B cell (primary cell): ENCODE results near the gene FAM120A. TPM values are rescaled to one million over a fixed set of nuclear protein-coding genes. Genes with fewer than 3 reads are reported as not detected.

Experiments
- ATAC-seq: fragments of 200-7000 bp; cut with Tn5 transposase; one replicate; pipeline ENCODE4 v1.10.0; 2021; ENCODE audit warnings: low read depth, mild to moderate bottlenecking, moderate number of reproducible peaks, moderate library complexity
- CTCF ChIA-PET: fragments of 350-600 bp; sonication (Branson Sonifier 250); formaldehyde crosslinking; loops from one replicate; lab custom pipeline; 2021; ENCODE audit warnings: antibody characterized with exemption, inconsistent platforms; lab: Charles Lee
- POLR2A ChIA-PET: fragments of 350-600 bp; sonication (Branson Sonifier 250); formaldehyde crosslinking; loops from one replicate; lab custom pipeline; 2021; ENCODE audit warnings: antibody characterized with exemption; lab: Charles Lee
- DNase-seq: peaks from one replicate; pipeline ENCODE4 v3.0.0; 2013
- H2AFZ ChIP-seq: 2 replicates; pipeline ENCODE4 v1.6.1; 2012; ENCODE audit warnings: mild to moderate bottlenecking, low read depth, low read length; ENCODE audit not compliant: insufficient read depth, poor library complexity, severe bottlenecking
- H3K27ac ChIP-seq, 2 donors: 1 replicate in 1 of 2; 2 replicates in 1 of 2; pipeline ENCODE4 v1.5.1; 2012 to 2013; ENCODE audit warnings: low read length in 2 of 2, mild to moderate bottlenecking in 2 of 2, moderate library complexity in 1 of 2
- H3K27me3 ChIP-seq, 4 experiments: fragments of 200-600 bp in 1 of 4; sonication (generic) in 1 of 4; replicated peaks in 1 of 4; 1 replicate in 2 of 4; 2 replicates in 2 of 4; pipeline versions ENCODE4 v1.6.1 to v1.7.0; 2013 to 2016; ENCODE audit warnings: low read length in 3 of 4, mild to moderate bottlenecking in 2 of 4, mixed read lengths in 1 of 4, moderate library complexity in 1 of 4; ENCODE audit not compliant: insufficient read depth in 4 of 4, control insufficient read depth in 3 of 4; ENCODE audit errors: control extremely low read depth in 1 of 4
- H3K36me3 ChIP-seq, 2 experiments: replicated peaks in 1 of 2; 1 replicate in 1 of 2; 2 replicates in 1 of 2; pipeline versions ENCODE4 v1.6.1 to v1.7.1; 2013; ENCODE audit warnings: low read length in 1 of 2; ENCODE audit not compliant: insufficient read depth in 2 of 2, control insufficient read depth in 1 of 2; ENCODE audit errors: control extremely low read depth in 1 of 2, extremely low read depth in 1 of 2
- H3K4me1 ChIP-seq, 2 donors: fragments of 200-600 bp in 1 of 2; sonication (generic) in 1 of 2; 1 replicate in 1 of 2; 2 replicates in 1 of 2; pipeline versions ENCODE4 v1.5.1 to v1.6.1; 2013 to 2017; ENCODE audit warnings: low read length in 2 of 2; ENCODE audit not compliant: control insufficient read depth in 2 of 2, insufficient read depth in 2 of 2
- H3K4me2 ChIP-seq: replicated peaks from 2 replicates; pipeline ENCODE3; 2012; ENCODE audit warnings: mild to moderate bottlenecking, low read depth, low read length; ENCODE audit not compliant: poor library complexity, severe bottlenecking
- H3K4me3 ChIP-seq, 5 experiments: fragments of 200-600 bp in 1 of 5; sonication (generic) in 1 of 5; 1 replicate in 3 of 5; 2 replicates in 2 of 5; pipeline versions ENCODE4 v1.5.1 to v1.7.0; 2011 to 2016; ENCODE audit warnings: low read length in 4 of 5, mild to moderate bottlenecking in 4 of 5, low read depth in 2 of 5, control low read depth in 1 of 5, moderate library complexity in 1 of 5; ENCODE audit not compliant: insufficient read depth in 1 of 5; ENCODE audit errors: control extremely low read depth in 1 of 5, extremely low read depth in 1 of 5
- H3K79me2 ChIP-seq: fragments of 200-600 bp; sonication (generic); one replicate; pipeline ENCODE4 v1.6.0; 2016; ENCODE audit warnings: low read length; ENCODE audit not compliant: control insufficient read depth, insufficient read depth
- H3K9ac ChIP-seq: fragments of 200-600 bp; sonication (generic); 2 replicates; pipeline ENCODE4 v1.6.1; 2017; ENCODE audit warnings: mild to moderate bottlenecking, low read length, moderate library complexity
- H3K9me3 ChIP-seq, 3 donors: one replicate each; pipeline versions ENCODE4 v1.6.1 to v1.7.1; 2013; ENCODE audit warnings: low read length in 2 of 3; ENCODE audit not compliant: control insufficient read depth in 2 of 3, insufficient read depth in 1 of 3; ENCODE audit errors: control extremely low read depth in 1 of 3
- H4K20me1 ChIP-seq: 2 replicates; pipeline ENCODE4 v1.6.0; 2012; ENCODE audit warnings: mild to moderate bottlenecking, low read length; ENCODE audit not compliant: insufficient read depth, control insufficient read depth, poor library complexity, severe bottlenecking
- H3K27ac Mint-ChIP-seq: one replicate; pipeline ENCODE4 v1.8.0; 2021; ENCODE audit warnings: mixed read lengths
- H3K27me3 Mint-ChIP-seq: one replicate; pipeline ENCODE4 v1.8.0; 2021; ENCODE audit warnings: mixed read lengths
- H3K4me1 Mint-ChIP-seq: one replicate; pipeline ENCODE4 v1.8.0; 2021; ENCODE audit warnings: mixed read lengths
- H3K4me3 Mint-ChIP-seq: one replicate; pipeline ENCODE4 v1.8.0; 2021; ENCODE audit warnings: mixed read lengths
- H3K9me3 Mint-ChIP-seq: one replicate; pipeline ENCODE4 v1.8.0; 2022; ENCODE audit warnings: mixed read lengths; ENCODE audit not compliant: insufficient read depth
- EZH2 ChIP-seq: IDR thresholded peaks from 2 replicates; pipeline ENCODE4 v1.6.1; 2012; ENCODE audit warnings: borderline replicate concordance, low read depth, mild to moderate bottlenecking, moderate library complexity, low read length; ENCODE audit not compliant: insufficient read depth, poor library complexity, severe bottlenecking
- WGBS: methylation state at CpG from one replicate; pipeline ENCODE4 v1.1.5; 2013; ENCODE audit warnings: missing lambda C conversion rate; ENCODE audit not compliant: insufficient coverage; 5-methylcytosine and 5-hydroxymethylcytosine counted together
- intact Hi-C: fragments of 100-400 bp; cut with micrococcal nuclease; formaldehyde crosslinking; loops from one replicate; pipeline ENCODE4 v1.10.0; 2022
- polyA plus RNA-seq: library from polyadenylated mRNA; depleted of rRNA; stranded (reverse); fragments of >200 nt; gene quantifications from 2 replicates; pipeline ENCODE4 v1.2.3, GENCODE V29; 2012
- total RNA-seq, 2 donors: library from RNA; stranded (reverse); fragments of 120-200 nt in 1 of 2; gene quantifications; 1 replicate in 1 of 2; 2 replicates in 1 of 2; pipeline versions ENCODE4 v1.2.3 to v1.2.4, GENCODE V29; 2013 to 2022
- TF ChIP-seq, protein P1 (sequence below): fragments of 200-600 bp; IDR thresholded peaks from one replicate; pipeline ENCODE4 v1.8.0; 2022; ENCODE audit warnings: antibody characterized with exemption, mild to moderate bottlenecking

Gene FAM120A
- total and polyA plus RNA-seq, 2 donors (not counting 1 experiment from before 2014, with no cell fraction given): 48.4 to 105 TPM

DNA sequence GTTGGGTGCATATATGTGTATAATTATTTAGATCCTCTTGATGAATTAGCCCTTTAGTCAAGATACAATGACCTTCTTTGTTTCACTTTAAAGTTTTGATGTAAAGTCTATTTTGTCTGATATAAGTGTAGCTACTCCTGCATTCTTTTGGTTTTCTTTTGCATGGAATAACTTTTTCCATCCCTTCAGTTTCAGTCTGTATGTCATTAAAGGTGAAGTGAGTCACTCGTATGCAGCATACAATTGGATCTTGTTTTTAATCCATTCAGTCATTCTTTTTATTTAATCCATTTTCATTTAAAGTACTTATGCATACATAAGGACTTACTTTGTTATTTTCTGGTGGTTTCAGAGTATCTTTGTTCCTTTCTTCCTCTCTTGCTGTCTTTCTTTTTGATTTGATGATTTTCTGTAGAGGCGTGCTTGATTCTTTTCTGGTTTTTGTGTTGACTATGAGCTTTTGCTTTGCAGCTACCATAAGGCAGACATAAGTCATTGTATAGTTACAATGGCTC lies 36.3 kb upstream of the FAM120A start:
- Histone ChIP-seq H3K4me2 (no peak overlapping the region), H3K79me2 (no peaks in the 10 kb centered on the region), H3K36me3 (no peaks in the 10 kb centered on the region), H3K4me3 (no peak overlapping the region), H2AFZ (no peak overlapping the region), H3K27ac (no peak overlapping the region), H3K9ac (no peak overlapping the region), H4K20me1 (no peaks in the 10 kb centered on the region), H3K27me3 (peaks cover 0 to 20% (median 8%) of the 10 kb centered on the region in 4 experiments), H3K9me3 (peaks cover 7 to 38% (median 26%) of the 10 kb centered on the region in 3 donors), H3K4me1 (no peaks in the 10 kb centered on the region)
- peaks cover 42% of the 10 kb centered on the region for H3K27me3 Mint-ChIP-seq
- ATAC-seq: no peak
- H3K4me1 Mint-ChIP-seq: no peaks in the 10 kb centered on the region
- H3K9me3 Mint-ChIP-seq: peaks cover 3% of the 10 kb centered on the region
- no peak overlapping the region for H3K27ac Mint-ChIP-seq
- H3K4me3 Mint-ChIP-seq: no peak overlapping the region
- DNase-seq: no peak
- ChIA-PET CTCF (no interaction called here), POLR2A (no interaction called here)
- TF ChIP-seq EZH2: no peak
- TF ChIP-seq, protein P1, sequence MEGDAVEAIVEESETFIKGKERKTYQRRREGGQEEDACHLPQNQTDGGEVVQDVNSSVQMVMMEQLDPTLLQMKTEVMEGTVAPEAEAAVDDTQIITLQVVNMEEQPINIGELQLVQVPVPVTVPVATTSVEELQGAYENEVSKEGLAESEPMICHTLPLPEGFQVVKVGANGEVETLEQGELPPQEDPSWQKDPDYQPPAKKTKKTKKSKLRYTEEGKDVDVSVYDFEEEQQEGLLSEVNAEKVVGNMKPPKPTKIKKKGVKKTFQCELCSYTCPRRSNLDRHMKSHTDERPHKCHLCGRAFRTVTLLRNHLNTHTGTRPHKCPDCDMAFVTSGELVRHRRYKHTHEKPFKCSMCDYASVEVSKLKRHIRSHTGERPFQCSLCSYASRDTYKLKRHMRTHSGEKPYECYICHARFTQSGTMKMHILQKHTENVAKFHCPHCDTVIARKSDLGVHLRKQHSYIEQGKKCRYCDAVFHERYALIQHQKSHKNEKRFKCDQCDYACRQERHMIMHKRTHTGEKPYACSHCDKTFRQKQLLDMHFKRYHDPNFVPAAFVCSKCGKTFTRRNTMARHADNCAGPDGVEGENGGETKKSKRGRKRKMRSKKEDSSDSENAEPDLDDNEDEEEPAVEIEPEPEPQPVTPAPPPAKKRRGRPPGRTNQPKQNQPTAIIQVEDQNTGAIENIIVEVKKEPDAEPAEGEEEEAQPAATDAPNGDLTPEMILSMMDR: no peak
- WGBS: no CpG with 5 or more reads among the region's 2 CpGs
- intact Hi-C loops: no loop called here

DNA sequence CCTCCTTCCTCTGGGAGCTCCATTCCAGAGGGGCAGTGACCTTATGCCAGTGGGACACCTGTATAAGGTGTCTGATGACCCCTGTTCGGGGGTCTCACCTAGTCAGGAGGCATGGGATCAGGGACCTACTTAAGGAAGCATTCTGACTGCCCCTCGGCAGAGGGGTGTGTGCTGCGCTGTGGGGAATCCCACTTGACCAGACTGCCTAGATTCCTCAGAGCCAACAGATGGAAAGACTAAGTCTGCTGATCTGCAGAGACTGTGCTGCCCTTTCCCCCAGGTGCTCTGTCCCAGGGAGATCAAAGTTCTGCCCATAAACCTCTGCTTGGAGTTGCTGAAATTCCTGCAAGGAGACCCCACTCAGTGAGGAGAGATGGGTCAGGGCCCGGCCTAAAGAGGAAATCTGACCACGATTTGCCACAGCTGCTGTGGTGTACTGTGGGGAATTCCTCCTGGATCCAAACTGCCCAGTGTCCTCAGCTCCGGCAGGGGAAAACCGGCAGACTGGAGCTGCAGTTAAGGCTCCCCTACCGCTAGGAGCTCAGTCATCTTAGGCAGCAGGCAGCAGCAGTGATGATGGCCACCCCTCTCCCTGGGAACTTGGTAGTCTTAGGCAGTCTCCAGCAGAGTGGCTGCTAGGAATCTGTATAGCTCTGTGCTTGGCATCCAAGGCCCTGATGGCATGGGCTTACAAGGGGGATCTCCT lies 34.8 kb upstream of the FAM120A start:
- DNase-seq (no peak), ATAC-seq (no peak)
- ChIA-PET POLR2A (no interaction called here), CTCF (no interaction called here)
- Histone ChIP-seq H3K79me2 (no peaks in the 10 kb centered on the region), H3K4me1 (no peaks in the 10 kb centered on the region), H4K20me1 (no peaks in the 10 kb centered on the region), H2AFZ (no peak overlapping the region), H3K9me3 (peaks cover 7 to 38% (median 26%) of the 10 kb centered on the region in 3 donors), H3K27ac (no peak overlapping the region), H3K27me3 (peaks cover 0 to 20% (median 8%) of the 10 kb centered on the region in 4 experiments), H3K36me3 (no peaks in the 10 kb centered on the region), H3K9ac (no peak overlapping the region), H3K4me2 (no peak overlapping the region), H3K4me3 (no peak overlapping the region)
- Mint-ChIP-seq H3K27ac (no peak overlapping the region), H3K9me3 (peaks cover 3% of the 10 kb centered on the region), H3K27me3 (peaks cover 34% of the 10 kb centered on the region), H3K4me3 (no peak overlapping the region), H3K4me1 (no peaks in the 10 kb centered on the region)
- WGBS: 90% methylated on average over 8 of the region's 8 CpGs
- TF ChIP-seq EZH2: no peak
- TF ChIP-seq, protein P1: no peak
- intact Hi-C loops: no loop called here
